NCI-H2227 (cell line): ENCODE data around the gene STK16.
A peak's percentile ranks its signal among the peaks of the same experiment; 100 is the strongest.
"Not testable (repeated sequence)": the region's sequence is repeated elsewhere in the genome, so short reads cannot be mapped to it uniquely, and the experiment has no call there.

Experiments used
- DNase-seq: peaks from one replicate; lab custom pipeline; 2025; ENCODE audit not compliant: unreplicated experiment; lab: John Stamatoyannopoulos, UW

The STK16 gene, protein sequence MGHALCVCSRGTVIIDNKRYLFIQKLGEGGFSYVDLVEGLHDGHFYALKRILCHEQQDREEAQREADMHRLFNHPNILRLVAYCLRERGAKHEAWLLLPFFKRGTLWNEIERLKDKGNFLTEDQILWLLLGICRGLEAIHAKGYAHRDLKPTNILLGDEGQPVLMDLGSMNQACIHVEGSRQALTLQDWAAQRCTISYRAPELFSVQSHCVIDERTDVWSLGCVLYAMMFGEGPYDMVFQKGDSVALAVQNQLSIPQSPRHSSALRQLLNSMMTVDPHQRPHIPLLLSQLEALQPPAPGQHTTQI

DNA sequence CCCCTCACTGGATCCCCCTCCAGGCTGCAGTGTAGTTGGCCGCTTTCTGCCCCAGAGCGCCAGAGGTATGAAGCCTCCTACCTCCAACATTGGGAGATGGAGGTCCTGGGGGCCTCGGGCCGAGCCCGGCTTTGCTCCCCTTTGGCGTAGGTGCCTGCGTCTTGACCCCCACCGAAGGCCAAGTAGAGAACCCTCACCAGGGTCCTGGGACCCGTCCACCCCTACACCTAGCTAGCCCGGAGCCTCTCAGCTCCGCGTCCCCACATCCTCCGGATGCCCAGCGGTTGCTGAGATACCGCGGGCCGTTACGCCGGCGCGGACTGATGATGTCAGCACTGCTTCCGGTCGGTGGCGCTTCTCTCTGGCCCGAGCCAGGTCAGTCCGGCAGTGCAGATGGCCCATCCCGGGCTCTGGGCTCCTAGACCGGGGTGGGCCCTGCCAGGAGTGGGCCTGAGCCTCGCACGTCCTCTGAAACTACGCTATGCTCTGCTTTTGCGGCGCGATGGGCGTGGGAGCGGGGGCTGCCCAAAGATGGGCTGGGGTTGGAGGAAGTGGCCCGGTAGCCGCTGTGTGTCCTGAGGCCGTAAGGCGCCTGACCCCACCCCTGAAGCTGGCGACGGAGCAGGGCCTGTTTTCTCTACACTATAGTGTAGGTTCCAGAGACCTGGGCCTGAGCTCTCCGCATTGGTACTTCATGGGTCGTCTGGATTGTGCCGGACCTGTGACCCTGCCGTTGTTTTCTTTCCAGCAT, at the start of gene STK16, which contains the start of gene GLB1L:
STK16 (plus strand) TSS at position 332 of the 751 bp plus-strand sequence. CDS start 521 bp downstream, outside the sequence.
GLB1L (minus strand) TSS at position 297 of the 751 bp plus-strand sequence. CDS start 1,871 bp downstream, outside the sequence.
- DNase-seq: peak; percentile 97

DNA sequence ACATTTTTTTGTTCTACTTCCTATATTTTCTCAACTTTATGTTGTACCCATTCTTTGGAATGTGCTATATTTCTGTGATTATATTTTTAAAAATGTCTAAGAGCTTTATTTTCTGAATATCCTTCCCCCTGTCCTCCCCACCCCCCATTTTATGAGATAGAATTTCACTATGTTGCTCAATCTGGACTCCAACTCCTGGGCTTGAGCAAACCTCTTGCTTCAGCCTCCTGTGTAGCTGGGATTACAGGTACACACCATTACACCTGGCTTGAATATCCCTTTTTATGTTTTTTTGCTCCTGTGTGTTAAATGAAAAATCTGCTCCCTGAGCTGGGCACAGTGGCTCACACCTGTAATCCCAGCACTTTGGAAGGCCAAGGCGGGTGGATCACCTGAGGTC, 47.9 kb upstream of the STK16 start:
- DNase-seq: no peak

DNA sequence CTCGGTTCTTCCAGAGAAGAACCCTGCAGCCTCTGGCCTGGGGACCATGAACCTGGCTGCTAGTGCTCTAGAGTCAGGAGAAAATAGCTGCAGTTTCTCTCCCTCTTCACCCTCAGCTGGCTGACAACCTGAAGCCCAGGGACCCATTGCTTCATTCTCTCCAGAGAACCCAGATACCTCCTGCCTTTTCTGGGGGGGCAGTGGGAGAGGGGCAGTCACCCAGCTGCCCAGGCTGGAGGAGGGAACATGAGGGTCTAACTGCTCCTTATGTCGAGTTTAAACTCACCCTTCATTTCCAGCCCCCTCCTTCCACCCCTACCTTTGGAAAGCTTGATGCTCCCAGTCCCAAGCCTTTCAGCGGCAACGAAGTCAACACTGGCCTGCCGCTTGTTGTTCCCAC, 46.3 kb upstream of the STK16 start:
- DNase-seq: no peak

DNA sequence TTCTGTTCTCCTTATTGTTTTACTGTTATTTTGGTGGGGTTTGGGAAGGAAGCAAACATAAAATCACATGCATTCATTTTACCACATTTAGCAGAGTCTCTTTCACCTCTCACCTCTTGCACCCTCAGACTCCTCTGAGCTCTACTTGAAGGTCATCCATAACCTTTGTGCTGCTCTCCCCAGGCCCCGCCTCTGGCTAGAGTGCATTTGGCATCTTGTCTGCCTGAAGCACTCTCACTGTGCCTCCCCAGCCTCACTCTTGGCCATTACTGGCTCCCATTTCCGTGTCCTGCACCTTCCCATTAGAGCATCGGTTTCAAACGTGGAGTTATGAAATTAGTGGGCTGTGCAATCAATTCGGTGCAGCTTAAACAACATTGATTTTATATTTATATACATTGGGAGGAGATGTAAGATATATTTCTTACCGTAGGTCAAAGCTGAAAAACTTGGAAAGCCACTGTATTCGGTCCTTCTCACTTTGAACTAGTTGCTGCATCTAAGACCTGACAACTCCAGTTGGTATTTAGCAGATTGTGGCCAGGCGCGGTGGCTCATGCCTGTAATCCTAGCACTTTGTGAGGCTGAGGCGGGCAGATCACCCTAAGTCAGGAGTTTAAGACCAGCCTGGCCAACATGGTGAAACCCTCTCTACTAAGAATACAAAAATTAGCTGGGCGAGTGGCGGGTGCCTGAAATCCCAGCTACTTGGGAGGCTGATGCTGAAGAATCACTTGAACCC, 45.6 kb upstream of the STK16 start:
- DNase-seq: no peak

DNA sequence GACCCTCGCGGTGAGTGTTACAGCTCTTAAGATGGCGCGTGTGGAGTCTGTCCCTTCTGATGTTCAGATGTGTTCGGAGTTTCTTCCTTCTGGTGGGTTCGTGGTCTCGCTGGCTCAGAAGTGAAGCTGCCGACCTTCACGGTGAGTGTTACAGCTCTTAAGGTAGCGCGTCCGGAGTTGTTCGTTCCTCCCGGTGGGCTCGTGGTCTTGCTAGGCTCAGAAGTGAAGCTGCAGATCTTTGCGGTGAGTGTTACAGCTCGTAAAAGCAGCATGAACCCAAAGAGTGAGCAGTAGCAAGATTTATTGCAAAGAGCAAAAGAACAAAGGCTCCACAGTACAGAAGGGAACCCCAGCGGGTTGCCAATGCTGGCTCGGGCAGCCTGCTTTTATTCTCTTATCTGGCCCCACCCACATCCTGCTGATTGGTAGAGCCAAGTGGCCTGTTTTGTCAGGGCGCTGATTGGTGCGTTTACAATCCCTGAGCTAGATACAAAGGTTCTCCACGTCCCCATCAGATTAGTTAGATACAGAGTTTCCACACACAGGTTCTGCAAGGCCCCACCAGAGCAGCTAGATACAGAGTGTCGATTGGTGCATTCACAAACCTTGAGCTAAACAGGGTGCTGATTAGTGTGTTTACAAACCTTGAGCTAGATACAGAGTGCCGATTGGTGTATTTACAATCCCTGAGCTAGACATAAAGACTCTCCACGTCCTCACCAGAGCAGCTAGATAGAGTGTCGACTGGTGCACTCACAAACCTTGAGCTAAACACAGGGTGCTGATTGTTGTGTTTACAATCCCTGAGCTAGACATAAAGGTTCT, 44.6 kb upstream of the STK16 start:
- DNase-seq: not testable (repeated sequence)

DNA sequence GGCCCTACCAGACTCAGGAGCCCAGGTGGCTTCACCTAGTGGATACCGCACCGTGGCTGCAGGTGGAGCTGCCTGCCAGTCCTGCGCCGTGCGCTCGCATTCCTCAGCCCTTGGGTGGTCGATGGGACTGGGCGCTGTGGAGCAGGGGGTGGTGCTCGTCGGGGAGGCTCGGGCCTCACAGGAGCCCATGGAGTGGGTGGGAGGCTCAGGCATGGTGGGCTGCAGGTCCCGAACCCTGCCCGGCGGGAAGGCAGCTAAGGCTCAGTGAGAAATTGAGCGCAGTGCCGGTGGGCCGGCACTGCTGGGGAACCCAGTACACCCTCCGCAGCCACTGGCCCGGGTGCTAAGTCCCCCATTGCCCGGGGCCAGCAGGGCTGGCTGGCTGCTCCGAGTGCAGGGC, 43.9 kb upstream of the STK16 start:
- DNase-seq: not testable (repeated sequence)

DNA sequence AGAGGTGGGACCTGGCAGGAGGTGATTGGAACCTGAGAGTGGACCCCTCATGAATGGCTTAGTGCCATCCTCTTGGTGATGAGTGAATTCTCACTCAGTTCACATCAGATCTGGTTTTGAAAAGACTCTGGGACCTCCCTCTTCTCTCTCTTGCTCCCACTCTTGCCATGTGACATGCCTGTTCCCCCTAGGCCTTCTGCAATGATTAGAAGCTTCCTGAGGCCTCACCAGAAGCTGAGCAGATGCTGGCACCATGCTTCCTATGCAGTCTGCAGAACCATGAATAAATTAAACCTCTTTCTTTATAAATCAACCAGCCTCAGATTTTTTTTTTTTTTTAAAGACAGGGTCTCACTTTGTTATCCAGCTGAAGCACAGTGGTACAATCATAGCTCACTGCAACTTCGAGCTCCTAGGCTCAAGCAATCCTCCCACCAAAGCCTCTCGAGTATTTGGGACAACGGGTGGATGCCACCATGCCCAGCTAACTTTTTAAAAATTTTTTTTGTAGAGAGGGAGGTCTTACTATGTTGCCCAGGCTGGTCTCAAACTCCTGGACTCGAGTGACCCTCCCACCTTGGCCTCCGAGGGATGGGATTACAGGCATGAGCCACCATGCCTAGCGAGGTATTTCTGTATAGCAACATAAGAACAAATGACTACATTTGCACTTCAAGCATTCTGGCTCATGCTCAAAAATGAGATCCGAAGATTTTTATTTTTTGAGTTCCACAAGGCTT, 40.7 kb upstream of the STK16 start:
- no peak for DNase-seq

DNA sequence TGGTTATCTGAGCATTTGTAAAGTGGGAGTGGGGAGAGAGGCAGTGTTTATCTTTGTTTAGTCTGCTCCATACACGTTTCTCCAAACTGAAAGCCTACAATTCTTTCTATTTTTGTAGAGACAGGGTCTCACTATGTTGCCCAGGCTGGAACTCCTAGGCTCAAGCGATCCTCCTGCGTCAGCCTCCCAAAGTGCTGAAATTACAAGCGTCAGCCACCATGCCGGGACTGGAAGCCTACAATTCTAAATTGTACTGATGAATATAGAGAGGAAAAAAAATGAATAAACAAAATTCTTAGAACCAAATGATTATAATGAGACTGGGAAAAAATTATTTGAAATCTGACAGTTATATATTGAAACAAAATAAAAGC, 40.1 kb upstream of the STK16 start:
- DNase-seq: no peak

DNA sequence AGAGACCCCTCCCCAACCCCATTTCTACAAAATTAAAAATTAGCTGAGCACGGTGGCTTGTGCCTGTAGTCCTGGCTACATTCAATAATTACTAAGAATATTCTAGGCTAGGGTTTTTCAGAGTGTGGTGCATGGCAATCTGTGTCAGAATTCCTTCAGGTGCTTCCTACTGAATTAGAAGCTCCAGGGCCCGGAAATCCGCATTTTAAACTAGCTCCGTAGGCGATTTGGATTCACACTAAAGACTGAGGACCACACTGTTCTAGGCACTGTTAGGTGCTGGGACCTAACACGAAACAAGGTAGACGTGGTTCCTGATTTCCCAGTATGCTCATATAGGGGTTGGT, 39.3 kb upstream of the STK16 start:
- DNase-seq: no peak

DNA sequence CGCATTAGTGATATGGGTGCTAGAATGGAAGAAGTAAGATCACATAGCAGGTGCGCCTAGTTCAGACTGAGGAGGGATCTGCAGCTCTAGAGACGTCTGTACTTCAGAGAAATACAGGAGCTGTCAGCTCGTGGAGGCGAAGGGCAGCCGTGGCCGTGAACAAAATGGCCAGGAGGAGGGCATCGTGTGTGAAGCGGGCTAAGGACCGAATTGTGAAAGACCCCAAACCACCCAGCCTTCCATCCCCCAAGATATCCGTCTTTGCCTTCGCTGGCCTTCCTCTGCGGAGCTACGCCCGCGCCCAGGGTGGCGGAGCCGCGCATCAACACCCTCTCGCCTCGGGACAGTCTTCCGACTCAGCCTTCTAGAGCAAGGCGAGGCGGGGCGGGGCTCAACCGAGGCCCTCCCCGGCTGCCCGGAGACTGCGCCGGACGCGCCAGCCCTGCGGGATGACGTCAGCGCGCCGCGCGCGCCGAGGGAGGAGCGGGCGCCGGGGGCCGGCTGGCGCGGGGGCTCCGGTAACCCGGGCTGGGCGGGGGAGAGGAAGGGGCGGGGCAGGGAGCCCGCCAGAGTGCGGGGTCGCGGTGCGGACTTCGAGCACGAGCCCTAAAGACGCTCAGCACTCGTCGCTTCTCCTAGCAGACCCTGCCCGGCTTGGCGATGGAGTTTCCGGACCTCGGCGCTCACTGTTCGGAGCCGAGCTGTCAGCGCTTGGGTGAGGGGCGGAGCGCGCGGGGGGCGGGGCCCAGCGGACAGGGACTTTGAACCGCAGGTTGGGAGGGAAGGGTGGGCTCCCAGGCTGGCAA, 38.7 kb upstream of the STK16 start, which contains the start of gene ZFAND2B:
ZFAND2B (plus strand) TSS at position 455 of the 806 bp plus-strand sequence; CDS start at position 661, 206 bp downstream.
- DNase-seq: peak; percentile 98

DNA sequence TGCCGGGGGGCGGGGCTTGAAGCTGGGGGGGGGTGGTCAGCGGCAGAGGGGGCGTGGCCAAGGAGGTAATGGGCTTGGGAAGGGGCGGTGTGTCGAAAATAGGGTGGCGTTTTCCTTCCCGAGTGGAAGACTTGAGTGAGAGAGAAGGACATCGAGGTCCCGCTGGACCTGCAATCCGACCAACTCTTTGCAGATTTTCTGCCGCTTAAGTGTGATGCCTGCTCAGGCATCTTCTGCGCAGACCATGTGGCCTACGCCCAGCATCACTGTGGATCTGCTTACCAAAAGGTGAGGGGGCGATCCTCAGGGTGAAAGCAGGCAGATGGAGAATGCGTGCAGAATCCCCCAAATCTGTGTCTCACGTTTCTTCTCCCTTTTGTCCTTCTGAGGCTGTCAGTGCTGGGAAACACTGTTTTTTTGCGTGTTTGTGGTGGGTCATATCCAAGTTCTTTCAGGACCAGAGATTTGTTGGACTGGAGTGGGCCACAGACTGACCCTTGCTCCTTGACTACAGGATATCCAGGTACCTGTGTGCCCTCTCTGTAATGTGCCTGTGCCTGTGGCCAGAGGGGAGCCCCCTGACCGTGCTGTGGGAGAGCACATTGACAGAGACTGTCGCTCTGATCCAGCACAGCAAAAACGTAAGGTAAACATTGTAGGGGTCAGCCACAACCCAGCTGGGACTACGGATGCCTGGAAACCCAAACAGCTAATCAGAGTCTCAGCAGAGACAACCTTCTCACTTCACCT, 38.0 kb upstream of the STK16 start:
- DNase-seq: no peak

DNA sequence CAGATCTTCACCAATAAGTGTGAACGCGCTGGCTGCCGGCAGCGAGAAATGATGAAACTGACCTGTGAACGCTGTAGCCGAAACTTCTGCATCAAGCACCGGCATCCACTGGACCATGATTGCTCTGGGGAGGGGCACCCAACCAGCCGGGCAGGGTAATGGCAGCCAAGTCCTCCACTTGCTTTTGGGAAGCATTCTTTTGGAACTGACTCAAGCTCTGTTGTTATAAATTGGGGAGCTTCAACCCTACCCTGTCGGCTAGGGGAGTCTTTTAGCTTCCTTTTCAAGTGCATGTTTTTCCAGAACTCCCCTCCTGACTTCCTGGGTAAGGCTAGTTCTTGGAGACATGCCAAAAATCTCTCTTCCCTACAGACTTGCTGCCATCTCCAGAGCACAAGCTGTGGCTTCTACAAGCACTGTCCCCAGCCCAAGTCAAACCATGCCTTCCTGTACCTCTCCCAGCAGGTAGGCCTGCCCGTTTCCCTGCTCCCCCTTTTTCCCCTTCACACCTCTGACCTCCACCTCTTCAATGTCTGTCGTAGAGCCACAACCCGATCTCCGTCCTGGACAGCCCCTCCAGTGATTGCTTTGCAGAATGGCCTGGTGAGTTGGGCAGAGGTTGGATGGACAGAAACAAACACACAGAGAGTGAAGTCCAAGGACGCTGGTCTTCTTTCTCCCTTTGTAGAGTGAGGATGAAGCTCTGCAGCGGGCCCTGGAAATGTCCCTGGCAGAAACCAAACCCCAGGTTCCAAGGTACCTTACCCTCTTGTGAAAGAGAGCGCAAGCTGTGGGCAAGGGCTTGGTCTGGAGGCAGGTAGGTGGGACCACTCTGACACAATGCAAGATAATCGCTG, 37.2 kb upstream of the STK16 start:
- peak; percentile 67 for DNase-seq

DNA sequence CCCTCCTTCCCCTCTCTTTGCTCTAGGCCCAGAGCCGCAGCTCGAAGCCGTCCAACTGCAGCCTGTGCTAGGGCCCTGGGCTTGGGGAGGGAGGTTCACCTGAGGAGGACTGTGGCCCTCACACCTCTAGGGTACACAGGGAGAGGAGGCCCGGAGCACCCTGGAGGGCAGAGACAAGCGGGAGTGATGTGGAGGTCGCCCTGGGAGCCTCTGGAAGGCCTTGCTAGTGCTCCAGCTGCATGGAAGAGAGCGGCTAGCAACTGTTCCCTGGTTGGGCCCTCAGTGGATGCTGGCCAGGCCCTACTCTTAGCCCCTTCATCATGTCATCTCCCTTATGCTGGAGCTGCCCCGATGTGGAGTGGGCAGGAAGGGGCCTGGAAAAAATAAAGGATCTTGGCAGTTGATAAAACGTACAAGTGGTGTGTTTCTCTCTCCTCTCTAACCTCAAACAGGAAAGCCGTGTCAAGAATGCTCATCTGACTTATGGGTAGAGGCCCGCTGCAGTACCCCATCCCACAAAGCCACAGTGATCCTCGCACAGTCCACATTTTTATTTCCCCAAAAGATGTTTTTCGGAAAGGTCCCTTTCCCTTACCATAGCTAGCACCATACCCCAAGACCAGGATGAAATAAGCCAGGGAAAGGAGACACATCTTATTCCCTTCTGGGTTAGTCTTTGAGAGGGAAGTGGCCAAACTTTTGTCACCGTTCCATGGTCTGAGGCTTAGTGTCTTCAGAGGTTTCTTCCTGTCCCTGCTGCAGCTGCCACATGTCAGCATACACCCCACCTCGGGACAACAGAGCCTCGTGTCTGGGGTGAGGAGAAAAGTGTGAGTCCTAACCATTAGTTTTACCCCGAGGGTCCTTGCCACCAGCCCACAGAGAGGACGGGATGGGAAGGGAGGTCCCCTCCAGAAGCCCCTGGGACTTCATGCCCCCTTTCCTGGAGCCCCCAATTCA, 35.8 kb upstream of the STK16 start:
- DNase-seq: no peak

DNA sequence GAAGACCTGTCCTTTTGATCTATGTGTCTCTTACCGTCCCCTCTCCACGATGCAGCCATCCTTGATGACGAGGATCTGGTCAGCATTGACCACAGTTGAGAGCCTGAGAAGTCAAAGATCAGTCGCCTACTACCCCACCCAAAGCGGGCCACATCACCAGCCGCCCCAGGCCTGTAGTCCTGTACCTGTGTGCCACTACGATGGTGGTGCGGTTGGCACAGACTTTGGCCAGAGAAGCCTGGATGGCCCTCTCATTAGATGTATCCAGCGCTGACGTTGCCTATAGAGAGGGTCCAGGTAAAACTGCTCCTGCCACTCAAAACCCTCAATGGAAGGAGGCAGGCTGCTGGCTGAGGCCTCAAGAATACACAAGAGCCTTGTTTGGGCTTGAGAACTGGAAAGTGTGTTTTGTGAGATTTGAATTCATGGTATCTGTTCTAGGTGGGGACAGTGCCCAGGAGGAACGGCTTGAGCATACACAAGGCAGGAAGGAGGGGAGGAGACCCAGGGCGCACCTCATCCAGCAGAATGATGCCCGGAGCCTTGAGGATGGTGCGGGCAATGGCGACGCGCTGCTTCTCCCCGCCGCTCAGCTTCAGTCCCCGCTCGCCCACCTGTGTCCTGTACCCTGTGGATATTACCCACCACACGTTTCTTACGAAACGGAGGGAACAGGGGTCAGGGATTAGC, 34.9 kb upstream of the STK16 start:
- DNase-seq: no peak

DNA sequence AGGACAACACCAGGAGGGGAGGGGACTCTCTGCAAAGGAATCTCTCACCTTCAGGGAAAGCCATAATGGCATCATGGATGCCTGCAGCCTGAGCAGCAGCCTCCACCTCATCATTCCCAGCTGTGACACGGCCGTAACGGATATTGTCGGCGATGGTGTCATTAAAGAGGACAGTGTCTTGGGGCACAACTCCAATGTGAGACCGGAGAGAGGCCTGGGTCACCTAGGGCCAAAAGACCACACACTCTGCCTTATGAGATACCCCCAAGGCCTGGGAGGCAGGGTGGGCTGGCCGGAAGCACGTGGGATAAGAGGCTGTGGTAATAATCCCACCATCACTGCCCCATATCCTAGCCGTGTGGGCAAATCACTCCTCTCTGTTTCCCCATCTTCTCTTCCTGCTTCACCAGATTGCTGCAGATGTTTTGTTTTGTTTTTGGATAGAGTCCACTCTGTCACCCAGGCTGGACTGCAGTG, 34.4 kb upstream of the STK16 start:
- no peak for DNase-seq

DNA sequence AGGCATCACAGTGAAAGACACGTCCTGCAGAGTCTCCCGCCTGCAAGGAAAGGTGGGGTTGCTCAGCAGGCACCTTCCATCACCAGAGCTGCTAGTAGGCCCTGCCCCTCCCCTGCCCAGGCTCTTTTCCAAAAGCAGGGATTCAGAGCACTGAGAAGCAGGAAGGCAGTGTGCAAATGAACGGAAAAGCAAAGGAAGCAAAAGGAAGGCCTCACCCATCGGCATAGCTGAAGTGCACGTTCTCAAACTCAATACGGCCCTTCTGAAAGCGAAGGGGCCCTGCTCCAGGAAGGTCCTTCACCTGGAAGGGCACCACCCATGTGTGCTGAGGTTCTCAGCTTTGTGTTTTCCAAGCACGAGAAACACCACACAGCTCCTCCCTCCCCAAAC, 32.3 kb upstream of the STK16 start:
- DNase-seq: no peak
